GM19395 (cell line): ENCODE results near the gene ADAM12.
"Not testable (repeated sequence)": the region's sequence is repeated elsewhere in the genome, so short reads cannot be mapped to it uniquely, and the experiment has no call there.

Source experiments
- ATAC-seq: cut with Tn5 transposase; IDR thresholded peaks from one replicate; pipeline ENCODE4 v1.9.1; 2021; ENCODE audit warnings: mild to moderate bottlenecking, moderate library complexity; ENCODE audit not compliant: unreplicated experiment

ADAM12 gene

GRCh38 chr10:126407831-126408230 lies 19.6 kb upstream of the ADAM12 start:
- no peak for ATAC-seq

DNA sequence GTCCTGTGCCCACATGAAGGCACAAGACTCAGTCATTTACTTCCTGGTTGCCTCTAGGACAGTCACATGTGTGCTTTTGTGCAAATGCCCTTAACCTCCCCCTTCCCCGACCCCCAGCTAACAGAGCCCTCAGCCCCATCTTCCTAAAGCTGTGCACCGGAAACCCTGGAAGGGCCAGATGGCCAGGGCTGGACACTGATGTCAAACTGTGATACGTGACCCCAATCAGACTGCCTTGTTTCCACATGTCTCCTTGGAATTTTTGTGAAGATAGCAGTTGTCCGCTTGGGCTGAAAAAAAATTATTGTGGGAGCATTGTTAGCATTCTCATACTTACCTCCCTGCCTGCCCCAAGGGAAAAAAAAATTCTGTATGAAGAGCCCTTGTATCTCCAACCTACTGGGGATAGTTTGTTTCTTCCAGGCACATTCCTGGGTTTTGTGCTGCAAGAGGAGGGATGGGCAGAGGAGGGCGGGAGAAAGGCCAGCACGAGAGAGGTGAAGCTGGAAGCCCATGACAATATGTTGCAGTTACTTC lies 17.0 kb upstream of the ADAM12 start:
- no peak for ATAC-seq

DNA sequence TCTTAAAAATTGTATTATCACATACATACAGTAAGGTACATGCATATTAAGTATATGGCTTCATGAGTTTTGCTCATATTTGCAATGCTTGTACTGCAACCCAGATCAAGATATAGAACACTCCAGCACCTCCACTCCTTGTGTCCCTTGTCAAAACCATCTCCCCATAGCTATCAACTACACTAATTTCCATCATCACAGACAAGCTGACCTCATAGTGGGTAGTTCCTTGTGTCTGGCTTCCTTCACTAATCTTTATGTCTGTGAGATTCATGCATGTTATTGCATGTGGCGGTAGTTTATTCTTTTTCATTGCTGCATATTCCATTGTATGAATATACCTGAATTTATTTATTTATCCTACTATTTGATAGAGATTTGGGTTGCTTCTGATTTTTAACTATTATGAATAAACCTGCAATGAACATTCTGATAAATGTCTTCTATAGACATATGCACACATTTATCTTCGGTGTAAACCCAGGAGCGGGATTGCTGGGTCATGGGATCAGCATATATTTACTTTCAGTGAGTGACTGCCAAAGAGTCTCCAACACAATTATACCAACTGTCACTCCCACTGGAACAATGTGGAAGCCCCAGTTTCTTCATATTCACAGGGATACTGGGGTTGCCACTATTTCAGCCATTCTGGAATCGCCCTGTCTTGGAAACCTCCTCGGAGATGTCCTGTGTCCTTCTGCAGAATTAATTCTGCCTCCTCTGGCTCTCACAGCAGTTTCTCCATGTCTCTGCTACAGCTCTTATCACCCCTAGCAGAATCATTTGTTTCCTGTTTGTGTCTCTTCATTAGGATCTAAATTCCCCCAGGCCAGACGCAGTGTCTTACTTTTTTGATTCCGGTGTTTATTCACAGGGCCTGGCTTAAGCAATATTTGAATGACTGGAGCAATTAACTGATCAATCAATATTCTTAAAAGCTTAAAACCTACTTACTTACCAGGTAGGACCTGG lies 14.7 kb upstream of the ADAM12 start:
- no peak for ATAC-seq

DNA sequence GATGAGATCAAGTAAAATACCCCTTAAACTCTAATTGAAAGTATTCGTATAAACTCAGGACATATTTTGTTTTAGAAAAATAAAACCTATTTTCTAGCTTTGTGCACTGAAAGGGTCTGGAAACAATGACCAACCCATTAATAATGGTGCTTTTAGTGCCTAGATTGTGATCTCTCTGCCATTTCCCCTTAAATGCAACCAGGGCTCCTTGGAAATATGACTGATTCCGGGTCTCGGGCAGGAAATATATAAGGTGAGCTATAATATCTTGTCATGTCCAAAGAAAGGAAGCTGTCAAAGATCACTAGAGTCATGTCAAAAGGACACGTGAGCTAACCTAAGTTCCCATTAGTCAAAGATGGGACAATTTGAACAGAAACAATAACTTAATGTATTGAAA lies 12.4 kb upstream of the ADAM12 start:
- ATAC-seq, result no peak

DNA sequence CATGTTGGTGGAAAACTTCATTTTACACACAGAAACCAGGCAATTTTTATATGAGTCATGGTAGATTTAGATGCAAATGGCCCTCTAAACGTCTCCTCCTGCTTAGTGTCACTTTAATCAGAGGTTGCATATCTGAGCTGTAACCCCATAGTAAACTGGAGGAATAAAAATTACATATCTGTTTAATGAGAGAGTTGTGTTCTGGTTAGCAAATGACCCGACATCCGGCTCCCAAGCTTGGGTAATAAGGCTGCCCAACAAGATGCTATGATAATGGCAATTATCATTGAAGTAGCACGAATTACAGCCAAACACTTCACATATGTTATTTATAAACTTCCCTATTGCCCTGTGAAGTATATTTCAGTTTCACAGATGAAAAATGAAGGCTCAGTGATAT lies 10.6 kb upstream of the ADAM12 start:
- ATAC-seq, result no peak

DNA sequence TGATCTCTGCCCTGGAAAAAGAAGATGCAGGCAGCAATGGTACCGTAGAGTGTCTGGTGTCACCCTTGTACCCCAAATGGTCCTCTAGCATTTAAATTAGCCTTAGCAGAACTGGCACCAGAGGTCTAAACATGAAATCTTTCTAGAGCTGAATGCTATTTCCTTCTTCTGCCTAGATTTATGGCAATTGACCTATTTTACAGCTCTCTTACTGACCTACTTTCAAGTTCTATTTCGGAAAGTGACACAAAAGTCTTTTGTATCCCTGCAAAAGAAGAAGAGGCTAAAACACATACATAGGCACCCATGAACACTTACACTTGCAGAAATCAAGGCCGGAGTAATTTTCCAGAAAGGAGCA lies 10.1 kb upstream of the ADAM12 start:
- ATAC-seq, result no peak

- no peak for ATAC-seq
These were observed 9.5 kb upstream of the ADAM12 start for GRCh38 chr10:126397640-126398382.

DNA sequence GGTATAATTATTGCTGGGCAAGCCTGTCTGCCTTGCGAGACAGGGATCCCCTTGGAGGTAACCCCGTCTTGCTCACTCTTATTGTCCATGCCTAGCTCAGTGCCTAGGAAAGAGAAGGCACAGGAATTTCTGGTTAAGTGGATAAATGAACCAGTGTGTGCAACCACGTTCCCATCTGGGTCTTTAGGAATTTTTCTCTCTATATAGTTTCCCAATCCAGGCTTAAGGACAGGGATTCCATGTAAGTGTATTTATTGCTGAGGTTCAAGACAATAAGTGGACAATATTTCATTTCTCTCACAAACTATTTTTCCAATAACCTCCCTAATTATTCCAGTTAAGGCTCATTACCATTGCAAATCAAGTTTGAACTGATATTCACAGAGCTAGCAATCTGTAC lies 8.9 kb upstream of the ADAM12 start:
- ATAC-seq, result no peak

DNA sequence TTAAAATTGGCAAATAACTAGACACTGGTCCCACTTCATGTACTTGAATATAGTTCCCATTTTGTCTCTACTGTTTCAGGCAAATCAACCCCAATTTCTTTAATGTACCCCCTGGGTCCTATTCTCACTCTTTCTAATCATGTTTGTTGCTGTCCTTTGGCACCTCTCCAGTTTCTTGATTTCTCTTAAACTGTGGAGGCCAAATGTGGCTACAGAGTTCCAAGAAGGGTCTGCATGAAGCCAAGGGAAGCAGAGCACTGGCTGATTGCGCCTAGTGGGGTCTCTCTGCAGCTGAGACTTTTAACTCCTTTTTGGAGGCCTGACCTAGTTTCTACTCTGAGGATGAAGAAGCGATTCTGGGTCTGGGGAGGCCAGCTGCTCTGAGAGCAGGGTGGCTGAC lies 6.7 kb upstream of the ADAM12 start:
- ATAC-seq, result no peak

GRCh38 chr10:126393076-126393475 lies 4.8 kb upstream of the ADAM12 start:
- ATAC-seq, result no peak

GRCh38 chr10:126392469-126392868 lies 4.2 kb upstream of the ADAM12 start:
- ATAC-seq, result no peak

DNA sequence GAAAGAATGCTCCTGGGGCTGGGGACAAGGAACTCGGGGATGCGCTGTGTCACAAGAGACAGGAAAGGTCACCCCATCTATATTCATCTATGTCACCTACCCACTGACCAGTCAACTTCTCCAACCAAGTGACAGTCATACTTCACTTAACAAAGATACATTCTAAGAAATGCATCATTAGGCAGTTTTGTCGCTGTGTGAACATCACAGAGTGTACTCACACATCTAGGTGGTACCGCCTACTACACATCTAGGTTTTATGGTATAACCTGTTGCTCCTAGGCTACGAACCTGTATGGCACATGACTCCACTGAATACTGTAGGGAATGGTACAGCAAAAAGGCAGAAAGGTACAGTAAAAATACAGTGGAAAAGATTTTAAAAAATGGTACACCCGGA lies 3.8 kb upstream of the ADAM12 start:
- no peak for ATAC-seq

- ATAC-seq, result no peak
These were observed 3.1 kb upstream of the ADAM12 start for GRCh38 chr10:126391192-126391885.

DNA sequence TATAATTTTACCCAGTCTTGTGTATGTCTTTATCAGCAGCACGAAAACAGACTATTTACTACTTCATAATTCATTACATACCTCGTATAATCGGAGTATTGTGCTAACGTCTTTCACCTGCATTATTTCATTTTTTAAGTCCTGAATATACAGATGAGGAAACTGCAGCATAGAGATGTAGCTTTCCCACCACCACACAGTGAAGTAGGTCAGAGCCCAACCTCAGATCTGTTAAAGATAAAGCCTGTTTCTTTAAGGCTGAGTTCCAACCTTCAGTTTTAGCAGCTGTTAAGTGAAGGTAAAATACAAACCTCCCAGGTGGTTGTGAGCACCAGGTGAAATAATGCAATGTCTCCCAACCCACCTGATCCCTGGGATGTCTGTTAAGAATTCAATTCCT lies 2.0 kb upstream of the ADAM12 start:
- no peak for ATAC-seq

DNA sequence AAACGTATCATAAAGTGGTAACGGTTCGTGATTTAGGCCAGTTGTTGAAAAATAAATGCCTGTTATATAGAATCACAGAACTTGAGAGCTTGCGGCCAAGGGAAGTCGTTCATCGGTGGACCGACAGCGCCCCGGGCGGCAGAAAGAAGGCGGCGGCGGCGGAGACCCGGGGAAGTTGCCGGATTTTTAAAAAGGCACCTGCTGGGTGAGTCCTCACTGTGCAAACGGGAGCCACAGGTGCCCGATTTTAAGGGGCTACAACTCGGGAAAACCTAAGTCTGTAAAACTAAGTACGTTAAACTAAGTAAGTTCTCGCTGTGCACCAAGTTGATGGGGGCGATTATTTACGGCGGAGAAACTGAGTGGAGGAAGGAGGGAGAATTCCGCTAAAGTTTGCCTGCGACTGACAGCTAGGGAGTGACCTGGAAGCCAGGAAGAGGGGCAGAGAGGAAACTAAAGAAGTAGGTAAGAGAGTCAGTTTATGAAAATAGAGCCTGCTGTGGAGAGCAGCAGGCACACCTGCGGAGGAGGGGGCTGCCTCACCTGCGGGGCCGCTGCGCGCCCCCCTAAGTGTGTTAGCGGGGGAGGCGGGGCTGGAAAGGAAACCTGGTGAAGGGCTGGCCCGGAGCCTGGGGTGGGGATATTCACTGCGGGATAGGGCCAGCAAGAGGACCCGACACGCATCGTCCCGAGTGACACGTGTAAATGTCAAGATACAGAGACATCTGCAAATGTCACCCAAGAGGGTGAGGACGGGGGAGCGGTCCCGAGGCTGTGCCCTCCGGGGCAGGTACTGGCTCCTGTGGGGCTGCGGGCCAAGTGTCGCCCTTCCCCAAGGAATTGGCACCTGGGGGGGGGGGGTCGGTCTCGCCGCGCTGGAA lies 996 bp downstream of the ADAM12 start:
- ATAC-seq, result no peak

- ATAC-seq, result no peak
These were observed 3.9 kb downstream of the ADAM12 start for GRCh38 chr10:126384269-126384873.

DNA sequence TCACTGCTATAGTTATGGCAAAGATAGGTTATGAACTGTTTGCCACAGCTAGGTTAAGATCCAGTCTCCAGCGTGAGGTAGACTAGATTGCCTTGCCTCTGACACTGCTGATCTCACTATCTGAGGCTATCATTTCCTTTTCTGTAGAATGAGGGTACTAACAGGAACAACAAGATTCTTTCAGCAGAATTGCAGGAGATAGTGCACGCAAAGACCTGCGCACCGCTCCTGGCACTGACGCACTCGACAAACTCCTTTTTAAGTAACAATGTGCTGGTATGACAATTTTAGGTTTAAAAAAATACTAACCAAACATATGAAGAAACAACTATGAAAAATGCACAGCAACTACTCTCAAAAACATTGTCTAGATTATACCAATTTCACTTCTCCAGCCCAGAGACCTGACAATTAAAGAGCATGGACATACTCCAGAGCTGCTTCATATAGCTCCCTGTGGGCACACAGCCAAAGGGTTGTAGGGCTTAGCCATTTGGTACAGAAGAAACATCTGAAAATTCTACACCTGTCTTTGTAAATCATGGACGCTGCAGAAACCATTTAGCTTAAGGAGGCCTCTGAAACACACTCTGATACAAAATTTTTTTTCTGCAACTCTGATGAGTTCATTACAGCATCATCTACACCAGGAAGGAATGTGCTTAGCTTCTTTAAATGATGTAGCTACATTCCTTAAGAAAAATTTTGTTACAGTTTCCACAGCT lies 7.8 kb downstream of the ADAM12 start:
- ATAC-seq, result no peak

DNA sequence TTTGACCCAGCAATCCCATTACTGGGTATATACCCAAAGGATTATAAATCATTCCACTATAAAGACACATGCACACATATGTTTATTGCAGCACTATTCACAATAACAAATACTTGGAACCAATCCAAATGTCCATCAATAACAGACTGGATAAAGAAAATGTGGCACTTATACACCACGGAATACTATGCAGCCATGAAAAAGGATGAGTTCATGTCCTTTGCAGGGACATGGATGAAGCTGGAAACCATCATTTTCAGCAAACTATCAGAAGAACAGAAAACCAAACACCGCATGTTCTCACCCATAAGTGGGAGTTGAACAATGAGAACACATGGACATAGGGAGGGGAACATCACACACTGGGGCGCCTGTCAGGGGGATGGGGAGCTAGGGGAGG lies 9.1 kb downstream of the ADAM12 start:
- not testable (repeated sequence) for ATAC-seq

- no peak for ATAC-seq
These were observed 11.3 kb downstream of the ADAM12 start for GRCh38 chr10:126376956-126377355.
